HG03045 (cell line): ENCODE results near the gene ZNF575.
"Not testable (repeated sequence)": the region's sequence is repeated elsewhere in the genome, so short reads cannot be mapped to it uniquely, and the experiment has no call there.

ENCODE experiments used
- ATAC-seq: cut with Tn5 transposase; IDR thresholded peaks from one replicate; pipeline ENCODE4 v1.9.1; 2021; ENCODE audit warnings: mild to moderate bottlenecking, moderate library complexity; ENCODE audit not compliant: unreplicated experiment

ZNF575 gene

DNA sequence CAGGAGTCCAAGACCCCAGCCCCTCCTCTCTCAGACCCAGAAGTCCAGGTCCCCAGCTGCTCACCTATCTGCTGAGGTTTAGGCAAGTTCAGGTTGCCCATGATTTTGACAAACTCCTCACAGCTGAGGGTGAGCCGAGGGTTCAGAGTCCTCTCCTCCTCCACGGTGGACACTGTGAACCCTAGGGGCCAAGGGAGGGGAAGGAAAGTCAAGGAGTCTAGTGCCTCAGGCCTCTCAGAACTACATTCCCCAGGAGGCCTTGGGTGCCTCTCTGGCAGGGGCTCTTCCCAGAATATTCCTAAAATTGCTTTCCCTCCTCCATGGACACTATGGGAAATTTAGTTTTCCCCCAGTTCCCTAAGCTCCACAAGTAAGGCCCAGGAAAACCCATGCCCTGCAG, 25.1 kb upstream of the ZNF575 start:
- ATAC-seq = no peak

DNA sequence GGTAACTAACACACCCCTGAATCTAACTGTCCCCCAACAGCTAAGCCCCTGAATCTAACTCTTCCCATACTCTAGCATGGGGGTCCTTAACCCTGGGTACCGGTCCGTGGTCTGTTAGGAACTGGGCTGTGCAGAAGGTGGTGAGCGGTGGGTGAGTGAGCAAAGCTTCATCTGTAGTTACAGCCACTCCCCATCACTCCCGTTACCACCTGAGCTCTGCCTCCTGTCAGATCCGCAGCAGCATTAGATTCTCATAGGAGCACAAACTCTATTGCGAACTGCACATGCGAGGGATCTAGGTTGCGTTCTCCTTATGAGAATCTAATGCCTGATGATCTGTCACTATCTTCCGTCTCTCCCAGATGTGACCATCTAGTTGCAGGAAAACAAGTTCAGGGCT, 22.3 kb upstream of the ZNF575 start:
- no peak for ATAC-seq

DNA sequence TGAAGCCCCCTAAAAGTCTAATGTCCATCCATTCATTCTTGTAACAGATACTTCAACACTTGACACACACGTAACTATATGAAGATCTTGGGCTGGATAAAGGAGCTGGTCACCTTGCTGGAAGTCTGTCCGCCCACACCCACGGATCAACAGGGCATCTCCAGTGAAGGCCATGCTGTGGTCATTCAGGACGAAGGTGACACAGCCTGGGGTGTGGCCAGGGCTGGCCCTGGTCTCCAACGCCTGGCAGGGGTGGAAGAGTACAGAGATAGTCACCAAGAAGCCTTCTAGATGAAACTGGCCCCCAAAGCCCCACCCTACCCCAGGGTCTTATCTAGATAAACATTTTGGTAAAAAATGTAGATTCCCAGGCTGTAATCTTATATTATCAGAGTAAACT, 21.7 kb upstream of the ZNF575 start:
- no peak for ATAC-seq

DNA sequence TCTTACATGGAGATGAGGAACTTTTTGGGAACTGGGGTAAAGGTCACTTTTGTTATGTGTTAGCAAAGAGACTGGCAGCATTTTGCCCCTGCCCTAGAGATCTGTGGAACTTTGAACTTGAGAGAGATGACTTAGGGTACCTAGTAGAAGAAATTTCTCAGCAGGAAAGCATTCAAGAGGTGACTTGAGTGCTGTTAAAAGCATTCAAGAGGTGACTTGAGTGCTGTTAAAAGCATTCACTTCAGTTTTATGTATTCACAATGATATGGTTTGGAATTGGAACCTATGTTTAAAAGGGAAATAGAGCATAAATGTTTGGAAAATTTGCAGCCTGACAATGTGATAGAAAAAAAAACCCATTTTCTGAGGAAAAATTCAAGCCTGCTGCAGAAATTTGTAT, 20.6 kb upstream of the ZNF575 start:
- ATAC-seq = not testable (repeated sequence)

DNA sequence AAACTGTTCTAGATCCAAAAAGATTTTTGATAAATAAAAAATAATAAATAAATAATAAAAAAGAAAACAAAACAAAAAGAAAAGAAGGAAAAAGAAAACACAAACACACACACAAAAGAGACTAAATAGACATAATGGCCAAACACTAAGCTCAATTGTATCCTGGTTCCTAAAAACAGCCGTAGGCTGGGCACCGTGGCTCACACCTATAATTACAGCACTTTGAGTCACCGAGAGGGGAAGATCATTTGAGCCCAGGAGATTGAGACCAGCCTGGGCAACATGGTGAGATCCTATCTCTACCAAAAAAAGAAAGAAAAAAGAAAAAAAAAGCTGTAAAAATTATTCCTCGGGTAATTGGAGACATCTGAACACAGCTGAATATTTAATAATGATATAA, 14.9 kb upstream of the ZNF575 start:
- no peak for ATAC-seq

DNA sequence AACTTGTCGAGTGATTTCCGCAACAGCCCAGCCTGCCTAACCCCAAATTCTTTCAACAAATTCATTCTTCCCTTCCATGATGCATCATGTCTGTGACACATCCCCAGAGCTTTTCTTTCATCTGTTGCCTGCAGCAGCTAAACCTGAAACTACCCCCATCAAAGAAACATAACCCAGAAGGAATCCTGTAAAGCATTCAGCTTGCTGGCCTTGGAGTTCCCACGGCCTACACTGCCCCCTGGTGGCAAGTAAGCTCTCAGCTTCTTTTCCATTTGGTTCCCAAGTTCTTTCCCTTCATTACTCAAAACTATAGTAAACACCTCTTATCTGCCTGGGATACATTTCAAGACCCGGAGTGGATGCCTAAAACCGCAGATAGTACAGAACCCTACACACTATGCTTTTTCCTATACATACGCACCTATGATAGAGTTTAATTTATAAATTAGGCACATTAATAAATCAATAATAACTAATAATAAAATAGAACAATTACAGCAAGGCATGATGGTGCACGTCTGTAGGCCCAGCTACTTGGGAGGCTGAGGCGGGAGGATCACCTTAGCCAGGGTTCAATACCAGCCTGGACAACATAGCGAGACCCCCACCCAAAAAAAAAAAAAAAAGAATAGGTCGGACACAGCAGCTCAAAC, 13.4 kb upstream of the ZNF575 start:
- no peak for ATAC-seq

DNA sequence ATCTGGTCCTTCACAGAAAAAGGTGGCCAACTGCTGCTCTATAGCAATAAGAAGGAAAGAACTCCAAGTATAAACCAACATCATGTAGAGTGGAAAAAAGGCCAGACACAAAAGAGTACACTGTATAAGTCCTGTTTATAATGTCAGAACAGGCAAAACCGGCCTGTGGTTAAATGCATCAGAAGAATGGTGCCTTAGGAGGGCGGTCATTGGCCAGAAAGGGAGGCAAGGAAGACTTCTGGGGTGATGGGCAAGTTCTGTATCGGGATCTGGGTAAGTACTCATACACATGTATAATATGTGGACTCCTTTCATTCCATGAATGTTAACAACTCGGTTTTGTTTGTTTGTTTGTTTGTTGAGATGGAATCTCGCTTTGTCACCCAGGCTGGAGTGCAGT, 10.1 kb upstream of the ZNF575 start:
- no peak for ATAC-seq

DNA sequence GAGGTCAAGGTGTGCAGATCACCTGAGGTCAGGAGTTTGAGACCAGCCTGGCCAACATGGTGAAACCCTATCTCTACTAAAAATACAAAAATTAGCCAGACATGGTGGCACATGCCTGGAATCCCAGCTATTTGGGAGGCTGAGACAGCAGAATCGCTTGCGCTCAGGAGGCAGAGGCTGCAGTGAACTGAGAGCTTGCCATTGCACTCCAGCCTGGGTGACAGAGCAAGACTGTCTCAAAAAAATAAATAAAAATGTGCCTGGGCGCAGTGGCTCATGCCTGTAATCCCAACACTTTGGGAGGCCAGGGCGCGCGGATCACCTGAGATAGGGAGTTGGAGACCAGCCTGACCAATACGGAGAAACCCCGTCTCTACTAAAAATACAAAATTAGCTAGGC, 9.3 kb upstream of the ZNF575 start:
- not testable (repeated sequence) for ATAC-seq

DNA sequence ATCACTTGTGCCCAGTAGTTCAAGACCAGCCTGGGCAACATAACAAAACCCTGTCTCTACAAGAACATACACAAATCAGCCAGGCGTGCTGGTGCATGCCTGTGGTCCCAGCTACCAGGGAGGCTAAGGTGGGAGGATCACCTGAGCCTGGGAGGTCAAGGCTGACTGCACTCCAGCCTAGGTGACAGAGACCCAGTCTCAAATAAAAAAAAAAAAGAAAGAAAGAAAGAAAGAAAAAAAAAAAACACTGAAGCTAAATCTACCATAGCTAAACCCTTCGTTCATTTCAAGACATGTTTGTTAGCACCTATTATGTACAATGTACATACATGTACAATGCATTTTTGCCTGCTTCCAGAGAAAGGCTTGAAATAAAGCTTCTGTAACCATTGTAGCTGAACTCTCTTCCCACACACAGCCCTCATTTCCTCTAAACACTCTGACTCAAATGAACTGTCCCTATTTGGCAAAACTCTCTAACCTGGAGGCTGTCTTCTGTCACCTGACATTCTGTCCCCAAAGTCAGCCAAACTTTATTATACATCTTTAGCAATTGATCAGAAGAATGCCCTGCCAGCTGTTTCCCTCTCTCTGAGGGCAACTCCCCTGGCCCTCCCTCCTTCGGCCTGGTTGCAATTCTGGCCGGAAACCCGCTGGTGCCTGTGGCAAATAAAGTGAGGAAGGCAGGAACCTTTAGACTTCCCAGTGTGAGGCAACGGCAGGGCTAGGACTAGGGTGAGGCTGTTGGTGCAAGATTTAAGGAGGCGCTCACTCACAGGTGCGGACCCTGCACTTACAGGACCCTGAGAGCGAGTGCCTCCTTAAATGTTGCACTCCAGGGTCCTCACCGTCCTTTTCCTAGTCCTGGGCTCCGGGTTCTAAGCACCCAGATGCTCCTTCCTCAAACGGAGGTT, 7.8 kb upstream of the ZNF575 start:
- ATAC-seq = no peak

DNA sequence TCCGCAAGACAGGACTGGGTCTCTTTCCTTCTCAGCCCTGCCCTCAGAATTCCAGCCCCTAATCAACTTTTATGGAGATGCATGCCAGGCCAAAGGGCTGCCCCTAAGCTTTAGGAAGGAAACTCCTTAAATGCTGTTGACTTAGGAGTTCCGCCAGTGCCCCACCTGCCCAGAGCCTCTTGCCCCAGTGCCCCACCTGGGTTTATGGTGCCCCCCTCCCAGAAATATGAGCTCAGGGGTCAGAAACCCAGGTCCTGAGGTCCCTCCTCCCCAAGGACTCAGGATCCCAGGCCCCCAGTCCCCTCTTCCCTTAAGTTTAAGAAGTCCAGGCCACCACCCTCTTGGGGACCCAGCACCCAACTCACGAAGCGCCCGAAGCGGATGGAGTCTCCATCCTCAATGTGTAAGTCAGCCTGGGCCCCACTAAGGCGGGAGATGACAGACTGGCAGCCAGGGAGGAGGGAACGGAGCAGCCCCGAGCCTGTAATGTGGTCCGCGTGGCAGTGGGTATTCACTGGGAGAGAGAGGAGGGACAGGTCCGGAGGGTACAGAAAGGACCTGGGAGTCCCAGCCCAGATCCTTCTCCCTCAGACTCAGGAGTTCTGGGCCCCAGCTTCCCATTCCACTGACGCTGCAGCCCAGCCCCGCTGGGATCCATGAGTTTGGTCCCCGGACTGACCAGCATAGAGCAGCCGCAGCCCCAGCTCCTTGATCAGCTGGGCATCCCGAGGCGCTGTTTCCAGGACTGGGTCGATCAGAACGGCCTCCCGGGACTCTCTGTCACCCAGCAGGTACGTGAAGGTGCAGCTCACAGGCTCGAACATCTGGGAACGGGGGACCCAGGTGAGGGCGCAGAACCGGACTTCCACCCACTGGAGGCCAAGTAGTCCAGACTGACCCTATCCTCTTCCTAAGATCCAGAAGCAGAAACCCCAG, 6.9 kb upstream of the ZNF575 start:
- ATAC-seq = no peak

DNA sequence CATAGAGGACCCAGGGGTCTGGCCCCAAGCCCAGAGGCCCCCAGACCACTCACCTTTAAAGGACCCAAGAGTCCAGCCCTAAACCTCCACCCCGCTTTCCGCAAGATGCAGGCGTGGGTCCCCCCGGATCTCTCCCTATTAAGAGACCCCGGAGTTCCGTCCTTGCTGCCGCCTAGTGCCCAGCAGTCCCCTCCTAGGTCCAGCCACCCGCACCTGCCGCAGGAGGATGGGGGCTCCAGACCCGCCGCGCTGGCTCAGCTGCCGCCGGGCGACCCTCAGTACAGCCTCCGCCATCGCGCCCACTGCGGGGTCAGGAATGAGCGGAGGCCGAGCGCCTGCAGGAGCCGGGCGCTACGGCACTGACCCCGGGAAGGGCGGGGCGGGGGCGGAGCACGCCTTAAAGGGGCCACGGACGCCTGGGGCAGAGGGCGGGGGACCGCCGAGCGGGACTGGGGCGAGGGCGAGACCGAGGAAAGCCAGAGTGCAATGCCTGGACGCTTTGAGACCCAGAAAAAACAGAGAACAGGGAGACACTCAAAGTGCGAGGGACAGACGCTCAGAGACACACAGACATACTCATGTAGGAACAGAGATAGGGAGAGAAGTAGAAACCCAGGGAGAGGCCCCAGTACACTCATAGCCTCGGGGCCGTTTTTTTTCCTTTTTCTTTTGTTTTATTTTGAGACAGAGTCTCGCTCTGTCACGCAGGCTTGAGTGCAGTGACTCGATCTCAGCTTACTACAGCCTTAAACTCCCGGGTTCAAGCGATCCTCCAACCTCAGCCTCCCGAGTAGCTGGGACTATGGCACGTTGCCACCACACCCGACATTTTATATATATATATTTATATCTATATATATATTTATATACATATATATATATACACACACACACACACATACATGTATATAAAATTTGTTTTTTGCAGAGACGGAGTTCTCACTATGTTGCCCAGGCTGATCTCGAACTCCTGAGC, 5.8 kb upstream of the ZNF575 start, which contains the start of gene ETHE1:
Gene ETHE1, minus strand, starts transcription at position 318 of the 976 bp plus-strand sequence. Its CDS starts 24 bp downstream, at position 294.
- ATAC-seq = peak; percentile 67

DNA sequence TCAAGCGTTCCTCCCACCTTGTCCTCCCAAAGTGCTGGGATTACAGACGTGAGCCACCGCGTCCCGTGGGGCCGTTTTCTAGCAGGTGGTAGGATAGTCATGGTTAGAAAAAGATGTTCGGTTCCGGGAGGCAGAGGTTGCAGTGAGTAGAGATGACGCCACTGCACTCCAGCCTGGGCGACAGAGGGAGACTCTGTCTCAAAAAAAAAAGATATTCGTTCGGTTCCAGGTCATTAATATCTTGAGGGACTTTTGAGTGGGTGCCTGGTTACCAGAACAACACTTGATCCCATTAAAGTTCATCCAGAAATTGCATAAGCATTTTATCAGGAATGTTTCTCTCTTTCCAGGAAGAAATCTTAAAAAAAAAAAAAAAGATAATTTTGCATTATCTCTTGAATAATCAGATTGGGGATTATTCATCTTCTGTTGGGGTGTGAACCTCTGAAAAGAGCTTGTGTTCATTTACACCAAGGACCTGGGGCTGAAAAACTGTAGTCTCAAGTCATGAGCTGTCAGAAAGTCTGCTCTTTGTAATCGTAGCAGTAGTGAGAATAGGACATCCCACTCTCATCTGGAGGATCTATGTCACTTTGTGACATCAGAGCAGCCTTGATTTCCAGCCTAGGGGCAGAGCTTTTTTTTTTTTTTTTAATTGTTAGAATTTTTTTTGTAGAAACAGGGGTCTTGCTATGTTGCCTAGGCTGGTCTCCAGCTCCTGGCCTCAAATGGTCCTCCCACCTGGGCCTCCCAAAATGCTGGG, 4.9 kb upstream of the ZNF575 start:
- ATAC-seq = no peak

DNA sequence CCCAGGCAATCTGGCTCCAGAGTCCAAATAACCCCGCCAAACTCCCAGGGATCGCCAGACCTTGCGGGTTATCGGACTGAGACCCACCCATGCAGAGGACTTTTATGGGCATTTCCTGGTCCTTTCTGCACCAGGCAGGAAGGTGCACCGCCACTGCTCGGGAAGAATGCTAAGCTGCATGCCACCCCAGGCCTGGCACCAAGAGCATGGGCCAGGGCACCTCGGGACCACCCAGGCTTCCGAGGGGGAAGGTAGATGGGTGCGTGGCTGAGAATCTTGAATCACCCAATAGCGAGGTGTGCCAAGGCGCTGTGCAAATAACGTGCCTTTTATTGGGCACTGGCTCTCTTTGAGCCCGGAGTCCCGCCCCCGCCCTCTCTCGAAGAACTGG, 422 bp upstream of the ZNF575 start:
- ATAC-seq = no peak

DNA sequence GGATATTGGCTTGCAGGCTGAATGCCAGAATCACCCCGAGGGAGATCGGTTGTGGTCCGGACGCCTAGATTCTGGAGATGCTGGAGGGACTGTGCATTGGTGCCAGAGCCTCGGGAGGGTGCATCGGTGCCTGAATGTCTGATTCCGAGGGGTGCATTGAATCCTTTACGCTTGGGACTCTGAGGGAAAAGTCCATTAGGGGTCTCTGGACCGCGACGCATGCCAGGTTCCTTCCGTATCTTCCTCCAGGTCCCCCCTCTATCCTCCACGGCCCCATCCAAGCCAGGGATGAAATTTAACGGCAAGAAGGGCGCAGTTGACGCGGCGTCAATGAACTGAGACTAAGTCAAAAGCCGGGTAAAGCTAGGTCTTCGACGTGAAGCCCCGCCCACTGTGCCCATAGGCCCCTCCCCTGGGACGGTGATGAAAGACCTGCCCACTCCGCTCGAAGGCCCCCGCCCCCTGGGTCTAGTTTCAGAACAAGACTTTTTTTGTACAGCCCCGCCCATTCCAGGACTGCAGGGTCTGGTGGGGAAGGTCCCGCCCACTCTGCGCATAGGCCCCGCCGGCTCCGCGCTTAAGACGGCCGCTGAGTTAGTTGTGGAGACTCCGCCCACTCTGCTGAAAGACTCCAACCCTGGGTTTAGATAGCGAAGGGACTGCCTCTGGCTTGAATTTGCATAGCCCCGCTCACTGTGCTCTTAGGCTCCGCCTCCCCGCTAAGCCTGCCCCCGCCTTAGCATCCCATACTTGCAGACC, 737 bp downstream of the ZNF575 start:
- peak; percentile 59 for ATAC-seq

DNA sequence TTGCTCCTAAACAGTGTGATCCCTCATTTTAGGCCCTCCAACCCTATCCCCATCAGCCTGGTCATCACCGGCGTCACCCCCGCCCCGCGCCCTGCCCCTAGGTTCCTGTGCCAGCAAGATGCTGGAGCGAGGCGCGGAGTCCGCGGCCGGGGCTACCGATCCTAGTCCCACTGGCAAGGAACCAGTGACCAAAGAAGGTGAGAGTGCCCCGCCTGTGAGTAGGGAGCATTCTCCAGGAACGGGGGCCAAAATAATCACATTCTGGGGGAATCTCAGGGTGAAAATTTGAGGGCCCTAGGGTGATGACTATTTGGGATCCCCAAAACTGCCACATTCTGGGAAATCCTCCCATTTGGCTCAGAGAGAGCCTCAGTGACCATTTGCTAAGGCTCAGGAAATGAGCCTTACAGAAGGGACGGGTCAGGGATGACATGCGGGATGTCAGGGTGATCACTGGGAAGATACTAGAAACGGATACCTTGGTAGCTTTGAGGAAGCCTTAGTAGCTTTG, 1.4 kb downstream of the ZNF575 start:
- ATAC-seq = no peak

DNA sequence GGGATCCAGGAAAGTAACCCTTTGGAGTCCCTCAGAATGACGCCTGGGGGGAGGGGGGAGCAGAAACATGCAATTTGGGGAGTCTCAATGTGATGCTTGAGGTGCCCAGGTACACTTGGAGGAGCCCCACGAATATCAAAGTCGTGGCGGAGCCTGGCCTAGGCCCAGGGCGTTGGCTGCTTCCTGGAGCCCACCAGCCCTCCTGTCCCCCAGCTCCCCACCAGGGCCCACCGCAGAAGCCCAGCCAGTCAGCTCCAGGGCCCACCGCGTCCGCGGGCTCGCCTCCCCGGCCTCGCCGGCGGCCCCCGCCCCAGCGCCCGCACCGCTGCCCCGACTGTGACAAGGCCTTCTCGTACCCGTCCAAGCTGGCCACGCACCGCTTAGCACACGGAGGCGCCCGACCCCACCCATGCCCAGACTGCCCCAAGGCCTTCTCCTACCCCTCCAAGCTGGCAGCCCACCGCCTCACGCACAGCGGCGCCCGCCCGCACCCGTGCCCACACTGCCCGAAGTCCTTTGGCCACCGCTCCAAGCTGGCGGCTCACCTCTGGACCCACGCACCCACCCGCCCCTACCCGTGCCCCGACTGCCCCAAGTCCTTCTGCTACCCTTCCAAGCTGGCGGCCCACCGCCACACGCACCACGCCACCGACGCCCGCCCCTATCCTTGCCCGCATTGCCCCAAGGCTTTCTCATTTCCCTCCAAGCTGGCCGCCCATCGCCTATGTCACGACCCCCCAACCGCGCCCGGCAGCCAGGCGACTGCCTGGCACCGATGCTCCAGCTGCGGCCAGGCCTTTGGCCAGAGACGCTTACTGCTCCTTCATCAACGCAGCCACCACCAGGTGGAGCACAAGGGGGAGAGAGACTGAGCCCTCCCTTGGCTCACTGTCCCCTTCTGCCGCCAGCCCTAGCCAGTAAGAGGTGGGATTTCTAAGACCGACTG, 2.1 kb downstream of the ZNF575 start:
- ATAC-seq = no peak

DNA sequence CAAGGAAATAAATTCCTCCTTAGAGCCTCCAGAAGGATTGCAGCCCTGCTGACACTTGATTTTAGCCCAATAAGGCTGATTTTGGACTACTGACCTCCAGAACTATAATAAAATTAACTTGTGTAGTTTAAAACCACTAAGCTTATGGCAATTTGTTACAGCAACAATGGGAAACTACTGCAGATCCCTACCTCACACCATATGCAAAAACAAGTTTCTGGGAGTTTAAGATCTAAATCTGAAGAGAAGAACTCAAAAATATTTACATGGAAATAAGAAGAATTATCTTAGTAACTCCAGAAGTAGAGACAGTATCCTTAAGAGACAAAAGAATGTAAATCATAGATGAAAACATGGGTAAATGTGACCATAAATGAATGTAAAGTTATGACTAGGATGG, 5.9 kb downstream of the ZNF575 start:
- no peak for ATAC-seq
